ENCODE results near the gene LPP.
"Not testable (repeated sequence)": the region's sequence is repeated elsewhere in the genome, so short reads cannot be mapped to it uniquely, and the experiment has no call there.

Gene LPP

DNA sequence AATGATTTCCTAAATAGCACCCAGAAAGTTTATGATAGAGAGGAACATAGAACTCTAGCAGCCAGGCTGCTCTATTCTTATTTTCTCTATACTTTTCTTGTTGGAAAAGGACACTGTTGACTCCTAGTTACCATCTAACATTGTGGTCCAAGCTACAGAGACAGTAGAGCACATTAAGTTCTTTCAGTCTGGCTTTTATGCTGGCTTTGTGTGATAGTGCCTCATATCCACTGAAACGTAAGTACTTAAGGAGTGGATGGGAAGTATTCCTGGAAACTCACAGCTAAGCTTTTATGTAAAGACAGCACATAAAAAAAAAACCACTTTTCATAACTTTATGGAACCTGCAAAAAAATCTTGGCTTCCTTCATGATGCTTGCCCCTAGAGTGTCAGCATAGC, 537.7 kb downstream of the LPP start:
- no peak for DNase-seq

DNA sequence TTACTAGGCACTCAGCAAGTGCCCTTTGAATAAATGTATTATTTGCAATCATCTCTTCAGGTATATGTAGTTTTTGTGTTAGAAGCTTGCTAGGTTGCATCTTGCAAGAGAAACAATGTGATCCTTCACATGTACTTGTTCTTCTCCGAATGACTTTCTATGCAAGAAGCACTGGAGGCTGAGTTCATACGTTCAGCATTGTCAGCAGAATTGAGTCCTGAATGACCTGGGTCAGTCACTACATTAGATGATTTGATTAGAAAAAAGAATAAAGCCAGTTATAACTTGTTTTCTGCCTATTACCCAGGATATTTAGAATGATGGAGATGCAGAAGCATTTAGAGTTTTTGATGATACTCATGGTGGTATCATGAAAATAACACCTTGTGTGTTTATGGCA, 538.7 kb downstream of the LPP start:
- no peak for DNase-seq

DNA sequence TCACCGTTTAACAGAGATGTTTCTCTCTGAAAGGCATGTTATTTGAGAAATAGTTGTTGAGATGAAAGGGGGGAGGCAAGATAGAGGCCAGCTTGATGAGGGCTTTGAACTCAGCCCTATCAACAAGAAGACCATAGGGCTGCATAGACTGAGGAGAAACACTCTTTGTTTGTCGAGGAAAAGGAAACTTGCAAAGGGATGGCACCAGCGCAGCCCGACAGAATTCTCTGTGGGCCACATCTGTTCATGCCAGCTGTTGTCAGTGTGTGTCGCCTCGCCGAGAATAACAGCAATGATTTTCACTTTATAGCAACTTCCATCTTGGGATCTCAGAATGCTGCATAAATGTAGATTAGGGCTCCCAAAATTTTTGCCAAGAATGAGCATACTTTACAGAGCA, 539.5 kb downstream of the LPP start:
- no peak for DNase-seq

DNA sequence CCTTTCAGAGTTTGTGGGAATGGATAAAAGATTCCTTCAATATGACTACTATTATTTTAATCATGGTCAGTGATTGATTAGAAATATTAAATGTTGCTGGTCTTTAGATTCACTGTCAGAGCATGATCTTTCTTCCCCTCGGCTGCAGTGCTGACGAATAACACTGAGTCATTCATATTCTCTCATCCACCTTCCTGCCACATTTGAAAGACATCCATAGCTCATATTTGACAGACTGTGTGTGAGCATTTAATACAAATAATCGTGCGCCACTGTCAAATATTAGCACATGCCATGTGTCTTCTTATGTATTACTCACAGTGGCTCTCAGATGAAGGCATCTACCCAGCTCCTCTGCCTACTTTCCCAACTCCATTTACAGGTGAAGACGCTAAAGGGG, 541.3 kb downstream of the LPP start:
- DNase-seq = no peak

GRCh38 chr3:188697127-188697526, 543.2 kb downstream of the LPP start:
- DNase-seq = peak; percentile 48

DNA sequence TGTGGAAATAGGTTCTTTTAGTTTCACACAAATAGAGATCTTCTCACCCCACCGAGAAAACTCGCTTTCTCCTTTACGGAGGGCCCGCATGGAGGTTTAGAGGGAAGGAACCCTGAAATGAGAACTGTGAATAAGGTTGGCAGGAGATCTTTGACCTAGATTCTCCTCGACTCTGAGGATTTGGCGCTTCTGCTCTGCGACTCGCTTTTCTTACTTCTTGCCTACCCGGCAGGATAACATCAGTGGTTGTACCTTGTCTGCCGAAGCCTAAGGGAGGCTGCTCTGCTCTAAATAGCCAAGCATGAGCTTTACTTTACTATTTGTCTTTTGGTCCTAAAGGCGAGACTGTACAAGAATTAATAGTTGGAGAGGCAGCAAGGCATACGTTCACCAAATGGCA, 544.5 kb downstream of the LPP start:
- DNase-seq = no peak

DNA sequence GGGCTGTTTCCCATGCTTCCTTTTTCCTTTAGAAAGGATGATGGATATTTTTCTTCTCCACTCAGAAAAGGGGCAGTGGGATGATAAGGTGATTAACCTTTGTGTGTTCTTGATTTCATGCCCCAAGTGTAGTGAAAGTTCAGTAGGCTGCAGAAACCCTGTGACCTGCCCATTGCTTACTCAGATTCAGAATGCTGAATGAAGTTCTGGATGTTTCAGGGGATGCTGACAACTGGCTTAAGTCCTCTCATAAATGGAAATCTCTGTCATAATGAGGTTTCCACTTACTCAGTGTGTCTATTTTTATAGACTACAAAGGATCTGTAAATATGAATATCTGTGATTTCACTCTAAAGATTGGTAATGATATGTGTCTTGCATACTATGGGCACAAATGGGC, 546.5 kb downstream of the LPP start:
- DNase-seq = peak; percentile 48

DNA sequence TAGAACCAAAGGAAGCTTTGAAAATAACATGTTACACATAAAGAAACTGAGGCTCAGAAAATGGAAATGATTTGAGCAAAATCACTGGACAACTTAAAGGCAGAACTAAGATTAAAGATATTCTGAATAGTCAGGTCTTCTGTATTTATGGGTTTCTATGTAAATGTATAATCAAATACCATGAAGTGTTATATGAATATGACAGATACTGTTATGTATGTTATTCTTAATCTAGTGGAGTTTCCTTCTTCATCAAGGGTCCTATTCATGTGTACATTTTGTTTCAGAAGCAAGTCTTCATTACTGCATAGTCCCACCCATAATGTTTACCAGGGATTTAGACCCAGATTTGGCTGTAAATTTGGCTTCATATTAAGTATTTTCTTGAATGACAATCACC, 547.0 kb downstream of the LPP start:
- no peak for DNase-seq

- no peak for DNase-seq
Observed at GRCh38 chr3:188701485-188701969, 547.6 kb downstream of the LPP start.

GRCh38 chr3:188702028-188702427, 548.1 kb downstream of the LPP start:
- not testable (repeated sequence) for DNase-seq

DNA sequence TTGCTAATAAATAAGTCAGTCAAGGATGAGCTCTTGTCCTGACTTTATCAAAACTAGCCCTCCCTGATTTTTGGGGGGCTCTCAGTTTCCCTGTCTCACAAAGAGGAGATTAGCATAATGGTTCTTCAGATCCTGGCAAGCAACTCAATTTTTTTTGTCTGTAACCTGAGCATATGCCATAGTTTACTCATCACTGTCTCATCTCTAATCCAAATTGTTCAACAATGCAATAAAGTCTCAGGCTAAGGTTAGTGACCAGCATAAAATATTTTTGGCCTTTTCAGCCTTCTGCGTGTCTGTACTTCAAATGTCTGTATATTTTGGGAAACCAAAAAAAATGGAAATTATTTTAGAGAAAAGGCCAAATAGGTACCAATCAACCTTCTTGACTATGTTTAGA, 552.2 kb downstream of the LPP start:
- DNase-seq = no peak

- no peak for DNase-seq
Observed at GRCh38 chr3:188706599-188706998, 552.6 kb downstream of the LPP start.

- DNase-seq = no peak
Observed at GRCh38 chr3:188707381-188708288, 553.7 kb downstream of the LPP start.

DNA sequence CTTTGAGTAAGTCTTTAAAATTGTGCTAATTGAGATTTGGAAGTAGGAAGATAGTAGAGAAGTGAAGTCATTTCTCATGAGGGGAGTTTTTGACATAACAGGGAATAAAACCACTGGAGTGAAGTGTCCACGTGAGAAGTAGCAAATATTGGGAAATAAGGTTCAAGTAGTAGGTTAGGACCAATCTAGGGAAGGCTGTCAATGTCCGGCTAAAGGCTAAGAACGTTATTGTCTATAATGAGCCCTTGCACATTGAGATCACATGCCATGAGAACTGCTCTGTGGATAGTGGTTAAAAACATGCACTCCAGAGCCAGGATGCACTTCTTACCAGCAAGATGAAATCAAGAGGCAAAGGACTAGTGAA, 557.9 kb downstream of the LPP start:
- DNase-seq = no peak

- DNase-seq = no peak
Observed at GRCh38 chr3:188712248-188712924, 558.4 kb downstream of the LPP start.

DNA sequence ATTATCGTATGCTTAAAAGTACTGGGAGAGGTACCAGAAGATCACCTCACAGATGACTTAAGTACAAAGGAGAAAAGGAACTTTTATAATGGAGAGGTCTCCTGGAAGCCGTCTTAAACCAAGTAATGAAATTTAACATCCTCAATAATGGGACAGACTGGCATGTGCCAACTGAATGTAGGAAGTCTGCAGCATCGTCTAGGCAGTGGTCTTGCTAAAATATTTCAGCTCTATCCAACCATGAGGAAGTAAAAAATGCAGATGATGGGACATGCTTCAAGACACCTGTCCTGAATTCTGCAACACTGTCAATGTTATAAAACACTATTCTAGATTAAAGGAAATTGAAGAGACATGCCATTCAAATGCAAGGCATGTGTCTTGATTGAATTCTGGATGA, 559.0 kb downstream of the LPP start:
- no peak for DNase-seq

GRCh38 chr3:188719545-188719944, 565.6 kb downstream of the LPP start:
- no peak for DNase-seq

DNA sequence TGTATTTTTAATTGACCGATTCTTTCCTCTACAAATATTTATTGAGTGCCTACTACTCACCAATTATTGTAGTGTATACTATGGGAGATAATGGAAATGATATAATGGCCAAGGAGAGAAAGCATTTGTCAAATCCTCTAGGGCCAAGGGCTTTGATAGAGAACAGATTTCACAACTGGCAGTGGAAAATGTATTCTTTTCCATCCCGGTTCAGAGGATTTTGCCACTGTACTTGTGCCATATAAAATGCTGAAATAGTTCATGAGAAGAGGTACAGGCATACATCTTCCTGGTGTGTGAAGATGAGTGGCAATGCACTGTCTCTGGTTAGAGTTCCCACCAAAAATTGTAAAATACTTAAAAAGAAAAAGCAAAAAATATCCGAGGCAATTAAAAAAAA, 566.3 kb downstream of the LPP start:
- no peak for DNase-seq

GRCh38 chr3:188720636-188721035, 566.7 kb downstream of the LPP start:
- DNase-seq = no peak

DNA sequence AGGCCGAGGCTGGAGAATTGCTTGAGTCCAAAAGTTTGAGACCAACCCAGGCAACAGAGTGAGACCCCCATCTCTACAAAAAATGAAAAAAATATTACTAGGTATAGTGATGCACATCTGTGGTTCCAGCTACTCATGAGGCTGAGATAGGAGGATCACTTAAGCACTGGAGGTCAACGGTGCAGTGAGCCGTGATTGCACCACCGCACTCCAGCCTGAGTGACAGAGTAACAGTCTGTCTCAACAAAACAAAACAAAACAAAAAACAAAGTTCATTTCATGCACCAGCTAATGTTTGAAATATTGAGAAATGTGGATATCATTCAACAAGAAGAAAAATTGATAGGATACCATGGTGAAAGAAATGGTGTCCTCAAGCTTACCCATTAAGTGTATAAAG, 567.4 kb downstream of the LPP start:
- DNase-seq = no peak

GRCh38 chr3:188721990-188722389, 568.0 kb downstream of the LPP start:
- DNase-seq = no peak

GRCh38 chr3:188722963-188723362, 569.0 kb downstream of the LPP start:
- DNase-seq = no peak

GRCh38 chr3:188727052-188727451, 573.1 kb downstream of the LPP start:
- DNase-seq = no peak

- no peak for DNase-seq
Observed at GRCh38 chr3:188728371-188728896, 574.5 kb downstream of the LPP start.

Data from stimulated activated CD4-positive, alpha-beta T cell treated with anti-CD3 and anti-CD28 coated beads, Interleukin-15, amount 100 ng/mL, for 24 hours (primary cell).